GM20431 (cell line): ENCODE measurements around the gene TMX2.

ENCODE experiments used
- in situ Hi-C: fragments of 300-500 bp; cut with MseI, MboI; formaldehyde crosslinking; loops from one replicate; pipeline ENCODE4 v1.15.0; 2020; ENCODE audit warnings: low sequenced_read_pairs; ENCODE audit not compliant: unreplicated experiment

The TMX2 gene

GRCh38 chr11:57788703-57789088 lies 76.3 kb downstream of the TMX2 start:
- in situ Hi-C loops, result no loop called here
